NCI-H82 treated with DMSO at 0.1 percent for 48 hours (cell line): ENCODE data around the gene SLC16A10.
A peak's percentile ranks its signal among the peaks of the same experiment; 100 is the strongest.

Experiments used
- DNase-seq: peaks from one replicate; lab custom pipeline; 2025; ENCODE audit not compliant: unreplicated experiment; lab: John Stamatoyannopoulos, UW

Gene SLC16A10

GRCh38 chr6:111256646-111257045 is 169.3 kb downstream of the SLC16A10 start:
- no peak for DNase-seq

- no peak for DNase-seq
Observed at GRCh38 chr6:111258010-111258409, 170.7 kb downstream of the SLC16A10 start.

GRCh38 chr6:111258615-111259088 is 171.3 kb downstream of the SLC16A10 start:
- DNase-seq: no peak

DNA sequence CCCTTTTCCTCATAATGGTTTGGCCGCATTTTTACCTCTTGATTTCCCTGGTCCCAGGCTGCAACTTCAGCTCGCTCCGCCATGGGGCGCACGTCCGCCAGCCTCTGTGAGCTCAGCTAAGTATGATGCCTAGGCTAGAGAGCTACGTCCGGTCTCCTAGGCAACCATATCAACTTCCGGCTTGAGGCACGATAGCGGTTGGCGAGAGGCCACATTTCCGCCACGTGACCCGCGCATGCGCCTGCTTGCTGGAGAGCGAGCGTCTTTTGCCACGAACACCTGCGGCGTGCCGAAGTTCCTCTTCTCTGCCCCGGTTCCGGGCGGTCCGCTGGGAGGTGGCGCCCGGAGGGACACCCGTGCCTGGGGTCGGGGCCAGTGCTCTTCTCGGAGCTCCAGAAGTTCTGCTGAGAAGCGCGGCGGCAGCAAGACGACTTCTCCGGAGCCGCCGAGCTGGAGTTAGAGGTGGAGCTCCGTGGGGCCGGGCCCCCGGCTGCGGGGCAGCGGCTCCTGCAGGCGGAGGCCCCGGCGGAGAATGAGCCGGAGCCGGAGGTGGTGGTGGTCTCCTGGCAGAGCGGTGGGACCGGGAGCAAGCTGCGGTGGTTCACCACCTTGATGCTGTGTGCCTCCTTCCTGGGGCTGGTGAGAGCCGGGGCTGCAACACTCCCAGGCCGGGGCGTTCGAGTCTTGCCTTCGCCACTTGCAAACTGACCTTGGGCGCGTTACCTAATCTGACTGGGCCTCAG is 172.0 kb downstream of the SLC16A10 start:
- DNase-seq: peak; percentile 99

- DNase-seq: peak; percentile 15
Observed at GRCh38 chr6:111260570-111261298, 173.4 kb downstream of the SLC16A10 start.

DNA sequence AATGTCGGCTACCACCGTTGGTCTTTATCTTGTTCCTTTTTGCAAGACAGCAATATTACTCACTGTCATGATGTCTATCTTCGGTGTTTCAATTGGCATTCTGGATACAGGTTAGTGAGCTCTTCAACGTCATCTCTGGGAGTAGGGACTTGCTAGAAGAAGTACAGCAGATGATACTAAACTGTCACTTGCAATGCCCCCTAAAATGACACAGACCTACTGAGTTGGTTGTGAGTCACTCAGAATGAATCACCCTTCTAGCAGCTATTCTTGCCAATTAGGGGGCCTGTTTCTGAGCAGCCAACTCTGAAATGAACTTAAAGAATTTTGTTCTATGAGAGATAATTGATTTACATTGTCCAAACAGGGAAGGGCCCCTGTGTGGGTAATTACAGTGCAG is 176.5 kb downstream of the SLC16A10 start:
- DNase-seq: no peak

DNA sequence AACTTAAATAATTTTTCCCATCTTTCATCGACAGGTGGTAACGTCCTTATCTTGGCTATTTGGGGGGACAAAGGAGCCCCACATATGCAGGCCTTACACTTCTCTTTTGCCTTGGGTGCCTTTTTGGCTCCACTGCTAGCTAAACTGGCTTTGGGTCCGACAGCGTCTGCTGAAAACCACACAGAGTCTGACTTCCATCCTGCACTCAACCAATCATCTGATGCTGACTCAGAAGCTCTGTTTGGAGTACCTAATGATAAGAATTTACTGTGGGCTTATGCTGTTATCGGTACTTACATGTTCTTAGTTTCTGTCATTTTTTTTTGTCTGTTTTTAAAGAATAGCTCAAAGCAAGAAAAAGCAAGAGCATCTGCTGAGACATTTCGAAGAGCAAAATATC is 178.5 kb downstream of the SLC16A10 start:
- DNase-seq: no peak

- DNase-seq: no peak
Observed at GRCh38 chr6:111266276-111266675, 179.0 kb downstream of the SLC16A10 start.

- no peak for DNase-seq
Observed at GRCh38 chr6:111267764-111268333, 180.5 kb downstream of the SLC16A10 start.

GRCh38 chr6:111269401-111269970 is 182.2 kb downstream of the SLC16A10 start:
- DNase-seq: no peak

GRCh38 chr6:111270121-111270520 is 182.8 kb downstream of the SLC16A10 start:
- no peak for DNase-seq

DNA sequence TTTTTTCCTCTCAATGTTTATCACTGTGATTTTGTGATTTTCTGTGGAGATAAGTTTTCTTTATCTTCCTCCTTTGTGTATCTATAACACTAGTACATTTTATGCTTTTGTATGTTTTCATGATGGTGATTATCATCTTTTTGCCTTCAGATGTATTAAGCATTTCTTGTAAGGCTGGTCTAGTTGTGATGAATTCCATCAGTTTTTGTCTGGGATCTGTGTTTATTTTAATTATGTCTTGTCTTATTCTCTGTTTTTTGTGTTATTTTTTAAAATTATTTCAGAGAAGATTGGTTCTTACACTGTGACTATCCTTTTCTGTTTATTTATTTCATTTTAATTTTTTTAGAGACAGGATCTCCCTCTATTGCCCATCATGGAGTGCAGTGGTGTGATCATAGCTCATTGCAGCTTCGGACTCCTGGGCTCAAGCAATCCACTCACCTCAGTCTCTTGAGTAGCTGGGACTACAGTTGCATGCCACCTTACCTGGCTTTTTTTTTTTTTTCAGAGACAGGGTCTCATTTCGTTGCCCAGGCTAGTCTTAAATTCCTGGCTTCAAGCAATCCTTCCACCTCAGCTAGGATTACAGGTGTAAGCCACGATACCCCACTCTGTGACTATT is 187.4 kb downstream of the SLC16A10 start:
- no peak for DNase-seq

DNA sequence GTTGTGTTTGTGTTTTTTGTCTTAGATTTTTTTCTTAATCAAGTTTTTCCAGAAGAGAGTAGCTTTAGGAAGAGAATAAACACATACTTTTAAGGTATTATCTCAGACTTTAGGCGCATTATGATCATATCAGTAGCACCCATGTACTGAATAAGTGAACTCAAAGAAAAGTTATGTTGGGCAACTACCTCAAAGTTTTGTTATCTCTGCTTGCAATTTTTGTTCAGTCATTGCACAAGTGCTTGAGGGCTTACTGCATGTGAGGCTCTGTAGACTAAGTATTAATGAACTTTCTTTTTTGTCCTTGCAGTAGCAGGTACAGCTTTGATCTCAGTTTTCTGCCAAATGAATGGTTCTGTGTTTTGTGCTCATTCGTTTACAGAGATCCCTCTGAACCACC is 189.0 kb downstream of the SLC16A10 start:
- DNase-seq: no peak

DNA sequence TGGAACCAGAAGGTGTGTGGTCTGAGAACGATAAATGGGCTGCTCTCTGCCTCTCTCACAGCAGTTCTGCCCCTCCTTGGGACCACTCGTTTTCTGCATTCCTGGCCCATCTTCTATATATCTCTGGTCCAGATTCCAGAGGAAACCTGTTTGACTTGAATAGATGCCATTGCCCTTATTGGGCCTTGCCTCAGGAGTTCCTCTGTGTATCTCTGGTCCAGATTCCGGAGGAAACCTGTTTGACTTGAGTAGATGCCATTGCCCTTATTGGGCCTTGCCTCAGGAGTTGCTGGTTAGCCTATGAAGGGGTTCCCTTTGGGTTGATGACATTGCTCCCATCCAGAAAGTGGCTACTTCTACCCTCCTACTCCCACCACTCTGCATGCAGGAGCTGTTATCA is 189.4 kb downstream of the SLC16A10 start:
- DNase-seq: no peak

- DNase-seq: no peak
Observed at GRCh38 chr6:111277819-111278218, 190.5 kb downstream of the SLC16A10 start.

GRCh38 chr6:111278731-111279130 is 191.4 kb downstream of the SLC16A10 start:
- no peak for DNase-seq

GRCh38 chr6:111280445-111280955 is 193.2 kb downstream of the SLC16A10 start:
- no peak for DNase-seq
